GM12874 (cell line): ENCODE measurements around the gene ITGAL.

Experiments
- TF ChIP-seq, protein P1 (sequence below): IDR thresholded peaks from 2 replicates; pipeline ENCODE4 v1.5.1; 2011; ENCODE audit warnings: low read depth, mild to moderate bottlenecking, control low read depth, low read length, moderate library complexity; ENCODE audit not compliant: insufficient read depth

Gene ITGAL

DNA sequence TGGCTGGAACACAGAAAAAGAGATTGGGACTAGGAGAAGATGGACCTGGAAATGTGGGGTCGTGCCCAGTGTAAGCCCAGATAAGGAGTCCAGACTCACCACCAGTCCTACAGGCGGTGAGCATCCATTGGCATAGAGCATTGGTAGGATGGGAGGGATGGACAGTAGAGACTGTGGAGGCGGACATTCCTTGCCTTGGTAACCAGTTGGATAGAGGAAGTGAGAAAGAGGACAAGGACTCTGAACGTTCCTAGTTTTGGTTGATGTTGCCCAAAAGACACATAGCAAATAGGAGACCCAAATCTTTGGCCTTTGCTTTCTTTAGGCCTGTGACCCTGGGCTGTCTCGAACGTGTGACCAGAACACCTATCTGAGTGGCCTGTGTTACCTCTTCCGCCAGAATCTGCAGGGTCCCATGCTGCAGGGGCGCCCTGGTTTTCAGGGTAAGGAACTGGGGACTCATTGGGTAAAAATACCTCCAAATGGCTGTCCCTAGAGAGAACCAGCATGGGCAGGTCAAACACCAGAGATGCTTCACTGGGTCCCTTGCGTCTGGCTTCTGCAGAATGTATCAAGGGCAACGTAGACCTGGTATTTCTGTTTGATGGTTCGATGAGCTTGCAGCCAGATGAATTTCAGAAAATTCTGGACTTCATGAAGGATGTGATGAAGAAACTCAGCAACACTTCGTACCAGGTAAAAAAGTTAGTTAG is 6.4 kb downstream of the ITGAL start:
- TF ChIP-seq, protein P1, sequence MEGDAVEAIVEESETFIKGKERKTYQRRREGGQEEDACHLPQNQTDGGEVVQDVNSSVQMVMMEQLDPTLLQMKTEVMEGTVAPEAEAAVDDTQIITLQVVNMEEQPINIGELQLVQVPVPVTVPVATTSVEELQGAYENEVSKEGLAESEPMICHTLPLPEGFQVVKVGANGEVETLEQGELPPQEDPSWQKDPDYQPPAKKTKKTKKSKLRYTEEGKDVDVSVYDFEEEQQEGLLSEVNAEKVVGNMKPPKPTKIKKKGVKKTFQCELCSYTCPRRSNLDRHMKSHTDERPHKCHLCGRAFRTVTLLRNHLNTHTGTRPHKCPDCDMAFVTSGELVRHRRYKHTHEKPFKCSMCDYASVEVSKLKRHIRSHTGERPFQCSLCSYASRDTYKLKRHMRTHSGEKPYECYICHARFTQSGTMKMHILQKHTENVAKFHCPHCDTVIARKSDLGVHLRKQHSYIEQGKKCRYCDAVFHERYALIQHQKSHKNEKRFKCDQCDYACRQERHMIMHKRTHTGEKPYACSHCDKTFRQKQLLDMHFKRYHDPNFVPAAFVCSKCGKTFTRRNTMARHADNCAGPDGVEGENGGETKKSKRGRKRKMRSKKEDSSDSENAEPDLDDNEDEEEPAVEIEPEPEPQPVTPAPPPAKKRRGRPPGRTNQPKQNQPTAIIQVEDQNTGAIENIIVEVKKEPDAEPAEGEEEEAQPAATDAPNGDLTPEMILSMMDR = no peak

DNA sequence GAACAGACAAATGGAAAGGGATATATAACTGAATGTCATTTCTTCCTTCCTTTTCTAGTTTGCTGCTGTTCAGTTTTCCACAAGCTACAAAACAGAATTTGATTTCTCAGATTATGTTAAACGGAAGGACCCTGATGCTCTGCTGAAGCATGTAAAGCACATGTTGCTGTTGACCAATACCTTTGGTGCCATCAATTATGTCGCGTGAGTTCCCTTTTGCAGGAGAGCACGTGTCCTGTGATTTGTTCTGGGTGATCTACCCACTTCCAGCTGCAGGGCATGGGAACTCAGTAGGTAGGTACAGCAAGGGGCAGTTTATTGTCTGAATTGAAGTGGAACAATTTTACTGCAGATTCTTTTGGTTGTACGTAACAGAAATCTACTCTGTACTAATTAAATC is 8.8 kb downstream of the ITGAL start:
- TF ChIP-seq, protein P1 = no peak

DNA sequence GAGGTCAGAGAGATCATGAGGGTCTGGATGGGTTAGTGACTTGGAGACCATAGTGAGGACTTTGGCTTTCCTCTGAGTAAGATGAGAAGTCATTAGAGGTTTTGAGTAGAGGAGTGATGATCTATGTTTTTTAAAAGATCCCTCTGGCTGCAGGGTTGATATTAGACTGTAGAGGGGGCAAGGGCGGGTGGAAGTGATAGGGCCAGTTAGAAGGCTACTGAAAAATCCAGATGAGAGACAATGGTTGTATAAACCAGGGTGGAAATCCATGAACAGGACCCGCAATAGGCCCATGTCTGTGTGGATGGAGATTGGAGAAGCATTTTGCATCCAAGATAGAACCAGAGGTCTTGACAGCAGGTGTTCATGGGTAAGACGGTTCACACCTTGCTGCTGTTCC is 9.8 kb downstream of the ITGAL start:
- TF ChIP-seq, protein P1 = no peak

DNA sequence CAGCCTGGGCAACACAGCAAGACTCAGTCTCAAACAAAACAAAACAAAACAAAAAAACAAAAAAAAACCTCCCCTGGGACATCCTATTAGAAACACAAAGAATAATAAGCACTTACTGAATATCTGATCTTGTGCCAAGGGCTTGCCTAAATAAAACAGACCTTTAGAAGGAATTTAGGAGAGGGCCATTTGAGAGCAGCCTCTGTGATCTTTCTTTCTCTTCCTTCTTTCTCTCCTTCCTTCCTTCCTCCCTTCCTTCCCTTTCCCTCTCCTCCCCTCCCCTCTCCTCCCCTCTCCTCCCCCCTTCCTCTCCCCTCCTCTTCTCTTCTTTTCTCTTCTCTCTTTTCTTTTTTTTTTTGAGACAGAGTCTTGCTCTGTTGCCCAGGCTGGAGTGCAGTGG is 12.3 kb downstream of the ITGAL start:
- TF ChIP-seq, protein P1 = no peak

DNA sequence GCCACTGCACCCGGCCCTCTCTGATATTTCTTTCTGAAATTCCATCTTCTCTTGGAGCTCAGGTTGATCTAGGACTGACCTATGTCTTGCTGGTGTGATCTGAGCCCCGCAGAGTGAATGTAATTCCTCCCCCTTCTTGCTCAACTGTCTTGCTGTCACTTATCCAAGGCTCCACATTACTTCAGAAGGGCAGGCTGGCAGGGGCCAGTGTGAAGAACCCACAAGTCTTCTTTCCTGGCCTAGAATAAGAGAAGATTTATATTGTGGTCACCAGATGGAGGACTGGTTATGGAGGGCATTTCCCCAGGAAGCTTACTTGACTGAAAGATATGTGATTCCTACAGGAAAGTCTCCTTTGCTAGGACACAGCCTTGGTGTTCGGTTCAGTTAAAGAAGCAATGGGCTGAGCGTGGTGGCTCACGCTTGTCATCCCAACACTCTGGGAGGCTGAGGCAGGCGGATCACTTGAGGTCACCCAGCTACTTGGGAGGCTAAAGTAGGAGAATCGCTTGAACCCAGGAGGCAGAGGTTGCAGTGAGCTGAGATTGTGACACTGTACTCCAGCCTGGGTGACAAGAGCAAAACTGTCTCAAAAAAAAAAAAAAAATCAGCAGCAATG is 13.4 kb downstream of the ITGAL start:
- TF ChIP-seq, protein P1 = no peak

DNA sequence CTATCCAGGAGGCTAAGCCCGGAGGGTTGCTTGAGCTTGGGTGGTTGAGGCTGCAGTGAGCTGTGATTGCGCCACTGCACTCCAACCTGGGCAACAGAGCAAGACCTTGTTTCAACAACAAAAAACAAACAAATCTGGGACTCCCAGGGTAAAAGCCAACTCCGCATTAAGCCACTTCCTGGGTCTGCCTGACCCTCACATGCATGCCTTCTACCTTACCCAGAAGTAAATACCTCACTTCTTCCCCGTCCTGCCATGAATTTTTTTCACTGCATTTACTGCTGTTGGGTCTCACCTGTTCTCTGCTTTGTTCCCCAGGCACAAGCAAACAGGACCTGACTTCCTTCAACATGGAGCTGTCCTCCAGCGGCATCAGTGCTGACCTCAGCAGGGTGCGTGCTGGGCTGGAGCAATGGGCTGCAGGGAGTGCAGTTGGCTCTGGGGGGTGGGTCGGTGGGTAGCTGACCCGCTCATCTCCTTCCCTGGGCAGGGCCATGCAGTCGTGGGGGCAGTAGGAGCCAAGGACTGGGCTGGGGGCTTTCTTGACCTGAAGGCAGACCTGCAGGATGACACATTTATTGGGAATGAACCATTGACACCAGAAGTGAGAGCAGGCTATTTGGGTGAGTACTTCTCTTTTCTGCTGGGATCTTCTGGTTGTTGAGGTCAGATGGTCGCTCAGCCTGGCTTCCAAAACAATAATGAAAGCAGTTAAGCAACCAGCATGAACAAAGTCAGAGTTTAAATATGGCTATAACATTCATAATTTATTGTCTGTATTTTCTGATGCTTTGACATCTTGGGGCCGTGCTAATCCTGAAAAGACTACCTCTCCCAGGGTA is 16.4 kb downstream of the ITGAL start:
- TF ChIP-seq, protein P1 = no peak

DNA sequence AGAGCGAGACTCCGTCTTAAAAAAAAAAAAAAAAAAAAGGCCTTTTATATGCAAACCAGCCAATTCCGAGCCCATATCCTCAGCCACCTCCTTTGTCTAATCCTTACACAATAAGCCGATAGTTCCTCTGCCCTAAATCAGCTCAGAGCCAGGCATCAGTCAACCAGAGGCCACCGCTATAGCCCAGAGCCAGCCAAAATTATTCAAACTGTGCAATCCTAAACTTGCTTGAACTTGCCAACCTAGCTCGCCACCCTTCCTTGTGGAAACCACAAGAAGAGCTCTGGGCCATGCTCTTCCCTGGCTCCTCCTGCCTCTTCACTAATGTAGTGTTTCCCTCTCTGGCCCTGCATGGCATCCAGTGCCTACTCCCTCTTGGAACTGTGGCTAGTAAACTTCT is 17.7 kb downstream of the ITGAL start:
- TF ChIP-seq, protein P1 = no peak
